Neural progenitor cell (in vitro differentiated cells): ENCODE measurements around the gene MDH1.

Source experiments
- EZH2phosphoT487 ChIP-seq: fragments of 200-600 bp; sonication (generic); IDR thresholded peaks from 2 replicates; pipeline ENCODE4 v1.6.1; 2017; ENCODE audit warnings: antibody characterized with exemption
- TF ChIP-seq, protein P1 (sequence below): fragments of 200-600 bp; sonication (generic); IDR thresholded peaks from 2 replicates; pipeline ENCODE4 v1.5.1; 2017; ENCODE audit warnings: antibody characterized with exemption, mild to moderate bottlenecking

DNA sequence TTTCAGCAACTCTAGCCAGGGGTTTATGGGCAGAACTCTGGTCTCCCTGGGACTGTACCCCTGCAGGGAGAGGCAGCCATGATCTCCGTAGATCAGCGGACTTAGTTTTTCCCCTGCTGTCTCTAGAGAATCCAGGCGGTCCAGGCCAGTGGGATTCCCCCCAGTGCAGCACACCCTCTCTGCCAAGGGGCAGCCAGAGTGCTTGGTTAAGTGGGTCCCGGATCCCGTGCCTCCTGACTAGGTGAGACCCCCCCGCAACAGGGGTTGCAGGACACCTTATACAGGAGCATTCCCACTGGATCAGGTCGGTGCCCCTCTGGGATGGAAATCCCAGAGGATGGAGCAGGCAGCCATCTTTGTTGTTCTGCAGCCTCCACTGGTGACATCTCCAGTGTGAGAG lies 33.5 kb upstream of the MDH1 start:
- TF ChIP-seq, protein P1, sequence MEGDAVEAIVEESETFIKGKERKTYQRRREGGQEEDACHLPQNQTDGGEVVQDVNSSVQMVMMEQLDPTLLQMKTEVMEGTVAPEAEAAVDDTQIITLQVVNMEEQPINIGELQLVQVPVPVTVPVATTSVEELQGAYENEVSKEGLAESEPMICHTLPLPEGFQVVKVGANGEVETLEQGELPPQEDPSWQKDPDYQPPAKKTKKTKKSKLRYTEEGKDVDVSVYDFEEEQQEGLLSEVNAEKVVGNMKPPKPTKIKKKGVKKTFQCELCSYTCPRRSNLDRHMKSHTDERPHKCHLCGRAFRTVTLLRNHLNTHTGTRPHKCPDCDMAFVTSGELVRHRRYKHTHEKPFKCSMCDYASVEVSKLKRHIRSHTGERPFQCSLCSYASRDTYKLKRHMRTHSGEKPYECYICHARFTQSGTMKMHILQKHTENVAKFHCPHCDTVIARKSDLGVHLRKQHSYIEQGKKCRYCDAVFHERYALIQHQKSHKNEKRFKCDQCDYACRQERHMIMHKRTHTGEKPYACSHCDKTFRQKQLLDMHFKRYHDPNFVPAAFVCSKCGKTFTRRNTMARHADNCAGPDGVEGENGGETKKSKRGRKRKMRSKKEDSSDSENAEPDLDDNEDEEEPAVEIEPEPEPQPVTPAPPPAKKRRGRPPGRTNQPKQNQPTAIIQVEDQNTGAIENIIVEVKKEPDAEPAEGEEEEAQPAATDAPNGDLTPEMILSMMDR = no peak
- no peak for TF ChIP-seq EZH2phosphoT487
